Measurements from ENCODE around the gene CSTPP1. TPM values are rescaled to one million over a fixed set of nuclear protein-coding genes. Genes with fewer than 3 reads are reported as not detected.

CSTPP1 gene
- total RNA-seq, 2 donors from 2014 or later = 23.4 to 27.6 TPM

DNA sequence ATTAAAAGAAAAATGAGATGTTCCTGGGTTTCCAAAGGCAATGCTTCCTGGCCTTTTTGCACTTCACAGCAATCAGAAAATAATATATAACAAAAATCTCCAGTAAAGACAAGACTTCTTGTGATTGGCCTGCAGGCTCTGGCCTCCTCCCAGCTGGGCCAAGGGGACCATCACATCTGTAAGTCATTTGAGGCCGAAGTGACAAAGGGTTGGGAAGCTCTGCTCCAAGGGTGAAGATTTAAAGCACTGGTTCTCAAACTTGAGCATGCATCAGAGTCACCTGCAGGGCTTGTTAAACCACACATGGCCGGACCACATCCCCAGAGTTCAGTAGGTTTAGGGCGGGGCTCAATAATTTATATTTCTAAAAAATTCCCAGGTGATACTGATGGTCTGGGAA lies 208.0 kb downstream of the CSTPP1 start:
- Histone ChIP-seq H3K4me3 (no peak overlapping the region), H3K9me3 (no peaks in the 10 kb centered on the region), H3K27me3 (replicated peaks; ENCODE audit: insufficient read depth) (no peaks in the 10 kb centered on the region), H3K36me3 (no peaks in the 10 kb centered on the region), H3K27ac (no peak overlapping the region), H3K4me1 (ENCODE audit: control insufficient read depth in 1 of 2, low read depth in 2 of 2) (peaks cover 0 to 20% of the 10 kb centered on the region in 2 donors)
- DNase-seq (ENCODE audit: low spot score) (no peak), ATAC-seq (ENCODE audit: insufficient number of reproducible peaks, low FRiP score, low read depth) (no peak)
- TF ChIP-seq, protein P1, sequence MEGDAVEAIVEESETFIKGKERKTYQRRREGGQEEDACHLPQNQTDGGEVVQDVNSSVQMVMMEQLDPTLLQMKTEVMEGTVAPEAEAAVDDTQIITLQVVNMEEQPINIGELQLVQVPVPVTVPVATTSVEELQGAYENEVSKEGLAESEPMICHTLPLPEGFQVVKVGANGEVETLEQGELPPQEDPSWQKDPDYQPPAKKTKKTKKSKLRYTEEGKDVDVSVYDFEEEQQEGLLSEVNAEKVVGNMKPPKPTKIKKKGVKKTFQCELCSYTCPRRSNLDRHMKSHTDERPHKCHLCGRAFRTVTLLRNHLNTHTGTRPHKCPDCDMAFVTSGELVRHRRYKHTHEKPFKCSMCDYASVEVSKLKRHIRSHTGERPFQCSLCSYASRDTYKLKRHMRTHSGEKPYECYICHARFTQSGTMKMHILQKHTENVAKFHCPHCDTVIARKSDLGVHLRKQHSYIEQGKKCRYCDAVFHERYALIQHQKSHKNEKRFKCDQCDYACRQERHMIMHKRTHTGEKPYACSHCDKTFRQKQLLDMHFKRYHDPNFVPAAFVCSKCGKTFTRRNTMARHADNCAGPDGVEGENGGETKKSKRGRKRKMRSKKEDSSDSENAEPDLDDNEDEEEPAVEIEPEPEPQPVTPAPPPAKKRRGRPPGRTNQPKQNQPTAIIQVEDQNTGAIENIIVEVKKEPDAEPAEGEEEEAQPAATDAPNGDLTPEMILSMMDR (IDR thresholded peaks at IDR 0.05) = no peak

DNA sequence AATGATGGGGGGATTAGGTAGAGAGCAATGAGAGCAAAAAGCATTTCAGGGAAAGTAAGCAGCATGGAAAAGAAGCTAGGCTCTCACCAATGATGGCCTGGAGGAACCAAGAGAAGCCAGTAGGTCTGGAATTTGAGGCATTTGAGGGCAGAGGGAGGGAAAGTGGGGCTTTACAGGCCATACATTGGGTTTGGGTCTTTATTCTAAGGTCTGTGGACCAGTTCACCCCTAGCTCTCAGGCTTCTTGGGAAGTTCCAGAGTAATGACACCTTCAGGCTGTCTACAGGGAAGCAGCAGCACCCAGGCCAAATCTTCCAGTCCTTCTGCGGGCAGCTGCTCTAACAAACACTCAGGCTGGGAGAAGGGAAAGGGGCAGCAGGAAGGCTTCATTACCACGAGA lies 210.7 kb downstream of the CSTPP1 start:
- TF ChIP-seq, protein P1 (IDR thresholded peaks at IDR 0.05) = no peak
- ATAC-seq (ENCODE audit: insufficient number of reproducible peaks, low FRiP score, low read depth) = no peak
- DNase-seq (ENCODE audit: low spot score) = no peak
- Histone ChIP-seq H3K4me3 (no peak overlapping the region), H3K27ac (no peak overlapping the region), H3K9me3 (no peaks in the 10 kb centered on the region), H3K36me3 (no peaks in the 10 kb centered on the region), H3K27me3 (replicated peaks; ENCODE audit: insufficient read depth) (no peaks in the 10 kb centered on the region), H3K4me1 (ENCODE audit: control insufficient read depth in 1 of 2, low read depth in 2 of 2) (peaks cover 0 to 22% of the 10 kb centered on the region in 2 donors)

DNA sequence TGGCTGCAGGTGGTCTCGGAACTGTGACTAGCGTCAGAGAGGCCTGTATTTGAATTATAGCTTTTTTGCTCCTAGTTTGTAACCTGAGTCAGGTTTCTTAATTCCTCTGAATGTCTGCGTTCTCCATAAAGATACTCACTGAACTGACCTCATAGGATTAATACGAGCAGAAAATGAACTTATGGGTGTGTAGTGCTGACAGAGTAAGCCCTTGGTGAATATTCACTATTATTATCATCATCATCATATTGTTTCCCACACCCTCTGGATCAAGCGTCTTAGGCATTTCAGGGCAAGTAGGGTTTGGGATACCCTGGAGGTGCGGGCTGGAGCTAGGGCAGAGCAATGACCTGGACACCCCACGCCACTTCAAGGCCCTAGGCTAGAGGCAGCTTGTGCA lies 211.1 kb downstream of the CSTPP1 start:
- peaks cover 0 to 19% of the 10 kb centered on the region in 2 donors for H3K4me1 ChIP-seq (ENCODE audit: control insufficient read depth in 1 of 2, low read depth in 2 of 2)
- DNase-seq (ENCODE audit: low spot score) (no peak), ATAC-seq (ENCODE audit: insufficient number of reproducible peaks, low FRiP score, low read depth) (no peak)
- H3K4me3 ChIP-seq = no peak overlapping the region
- H3K27me3 ChIP-seq (replicated peaks; ENCODE audit: insufficient read depth) = no peaks in the 10 kb centered on the region
- no peaks in the 10 kb centered on the region for H3K36me3 ChIP-seq
- no peak overlapping the region for H3K27ac ChIP-seq
- H3K9me3 ChIP-seq = no peaks in the 10 kb centered on the region
- TF ChIP-seq, protein P1 (IDR thresholded peaks at IDR 0.05) = no peak

DNA sequence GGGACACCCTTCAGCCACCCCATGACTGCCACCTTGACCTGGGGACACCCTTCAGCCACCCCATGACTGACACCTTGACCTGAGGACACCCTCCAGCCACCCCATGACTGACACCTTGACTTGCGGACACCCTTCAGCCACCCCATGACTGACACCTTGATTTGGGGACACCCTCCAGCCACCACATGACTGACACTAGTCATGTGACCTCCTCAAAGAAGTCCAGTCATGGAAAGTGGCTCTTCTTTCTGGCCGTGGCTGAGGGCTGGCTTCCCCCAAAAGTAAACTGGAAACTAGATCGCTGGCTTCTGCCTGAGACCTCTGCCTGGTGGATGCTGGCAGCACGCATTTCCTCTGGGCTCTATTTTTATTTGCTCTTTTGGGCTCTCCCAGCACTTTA lies 211.7 kb downstream of the CSTPP1 start:
- no peaks in the 10 kb centered on the region for H3K27me3 ChIP-seq (replicated peaks; ENCODE audit: insufficient read depth)

DNA sequence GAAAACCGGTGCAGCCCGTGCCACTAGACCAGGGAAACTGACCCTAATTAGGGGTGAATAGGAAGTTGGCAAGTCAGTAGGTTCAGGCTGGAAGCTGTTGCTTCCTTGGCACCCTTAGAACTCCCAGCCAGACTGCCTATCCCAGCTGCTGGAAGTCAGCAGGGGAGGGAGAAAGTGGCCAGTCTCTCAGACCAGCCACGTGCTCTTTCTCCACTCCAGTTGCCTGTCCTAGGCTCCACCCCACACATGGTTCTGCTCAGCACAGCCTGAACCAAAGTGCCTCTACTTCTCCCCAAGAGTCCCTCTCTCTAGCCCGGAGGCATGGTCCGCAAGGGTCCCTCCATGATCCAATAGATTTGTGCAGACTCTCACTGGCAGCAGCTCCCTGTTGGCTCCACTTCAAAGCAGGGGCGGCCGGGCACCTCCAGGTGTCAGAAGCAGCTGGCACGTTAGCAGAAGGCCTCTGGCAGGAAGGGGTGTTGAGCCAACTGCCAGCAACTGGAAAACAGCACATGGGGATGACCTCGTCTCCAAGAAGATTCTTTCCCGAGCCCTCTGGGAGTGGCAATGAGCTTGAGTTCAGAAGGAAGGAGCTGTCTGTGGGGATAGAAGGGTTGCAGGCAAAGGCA lies 212.5 kb downstream of the CSTPP1 start:
- Histone ChIP-seq H3K27me3 (replicated peaks; ENCODE audit: insufficient read depth) (no peaks in the 10 kb centered on the region), H3K4me3 (no peak overlapping the region), H3K27ac (no peak overlapping the region), H3K36me3 (no peaks in the 10 kb centered on the region), H3K9me3 (no peaks in the 10 kb centered on the region), H3K4me1 (ENCODE audit: control insufficient read depth in 1 of 2, low read depth in 2 of 2) (peaks cover 0 to 9% of the 10 kb centered on the region in 2 donors)
- TF ChIP-seq, protein P1 (IDR thresholded peaks at IDR 0.05) = no peak
- no peak for DNase-seq (ENCODE audit: low spot score)
- ATAC-seq (ENCODE audit: insufficient number of reproducible peaks, low FRiP score, low read depth) = no peak

More for the DNA sequence above, 211.7 kb downstream of the CSTPP1 start:
- peaks cover 0 to 13% of the 10 kb centered on the region in 2 donors for H3K4me1 ChIP-seq (ENCODE audit: control insufficient read depth in 1 of 2, low read depth in 2 of 2)
- no peak overlapping the region for H3K27ac ChIP-seq
- ATAC-seq (ENCODE audit: insufficient number of reproducible peaks, low FRiP score, low read depth) = no peak
- no peaks in the 10 kb centered on the region for H3K9me3 ChIP-seq
- TF ChIP-seq, protein P1 (IDR thresholded peaks at IDR 0.05) = no peak
- DNase-seq (ENCODE audit: low spot score) = no peak
- H3K36me3 ChIP-seq = no peaks in the 10 kb centered on the region
- no peak overlapping the region for H3K4me3 ChIP-seq
